ENCODE measurements around the gene ACAP1. TPM values are rescaled to one million over a fixed set of nuclear protein-coding genes. Genes with fewer than 3 reads are reported as not detected.

Gene ACAP1
- total RNA-seq, 1 experiment from 2014 or later = not detected

DNA sequence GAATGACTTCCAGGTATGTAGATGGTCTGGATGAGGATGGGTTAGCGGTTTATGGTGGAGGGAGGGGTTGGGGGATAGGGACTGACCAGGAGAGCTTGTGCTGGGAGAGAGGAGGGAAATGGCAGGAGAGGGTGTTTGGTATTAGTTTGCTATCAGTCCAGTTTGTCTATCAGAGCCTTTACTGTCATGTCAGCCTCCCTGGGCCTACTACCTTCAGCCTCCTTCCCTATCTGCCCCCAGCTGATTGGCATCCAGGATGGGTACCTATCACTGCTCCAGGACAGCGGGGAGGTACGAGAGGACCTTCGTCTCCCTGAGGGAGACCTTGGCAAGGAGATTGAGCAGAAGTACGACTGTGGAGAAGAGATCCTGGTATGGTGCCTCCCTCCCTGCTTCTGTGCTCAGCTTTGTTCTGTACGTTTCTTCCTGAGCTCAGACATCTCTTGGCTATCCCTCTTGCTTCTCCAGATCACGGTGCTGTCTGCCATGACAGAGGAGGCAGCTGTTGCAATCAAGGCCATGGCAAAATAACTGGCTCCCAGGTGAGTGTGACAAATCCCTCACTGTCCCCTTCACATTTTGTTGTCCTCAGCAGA is 25.1 kb upstream of the ACAP1 start:
- no peak for DNase-seq (ENCODE audit: low read depth)

DNA sequence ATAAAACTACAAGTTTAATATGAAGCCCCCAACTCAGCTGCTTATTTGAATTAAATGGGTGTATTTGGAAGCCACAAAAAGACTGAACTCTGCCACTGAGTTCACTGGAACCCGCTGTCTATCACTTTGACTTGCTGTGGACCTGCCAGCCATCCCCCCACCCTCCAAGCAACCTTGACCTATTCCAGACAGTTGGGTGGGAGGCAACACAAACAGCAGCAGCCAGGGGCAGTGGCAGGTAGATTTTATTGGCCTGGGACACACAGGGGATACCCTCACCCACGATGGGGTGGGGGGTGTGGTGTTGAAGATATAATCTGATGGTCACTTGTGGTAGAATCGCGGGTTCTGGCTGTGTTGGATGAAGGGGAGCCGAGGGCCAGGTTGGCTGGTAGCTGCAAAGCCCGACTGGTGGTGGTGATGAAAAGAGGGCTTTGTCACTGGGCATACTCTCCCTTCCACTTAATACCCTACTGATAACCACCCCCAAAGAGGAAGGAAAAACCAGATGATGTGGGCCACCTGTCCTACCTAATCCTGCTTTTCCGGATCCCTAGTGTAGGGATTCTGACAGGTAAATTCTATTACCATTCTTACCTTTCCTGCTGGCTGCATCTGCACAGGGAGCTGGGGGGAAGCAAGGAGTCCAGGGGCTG is 23.8 kb upstream of the ACAP1 start:
- no peak for DNase-seq (ENCODE audit: low read depth)

DNA sequence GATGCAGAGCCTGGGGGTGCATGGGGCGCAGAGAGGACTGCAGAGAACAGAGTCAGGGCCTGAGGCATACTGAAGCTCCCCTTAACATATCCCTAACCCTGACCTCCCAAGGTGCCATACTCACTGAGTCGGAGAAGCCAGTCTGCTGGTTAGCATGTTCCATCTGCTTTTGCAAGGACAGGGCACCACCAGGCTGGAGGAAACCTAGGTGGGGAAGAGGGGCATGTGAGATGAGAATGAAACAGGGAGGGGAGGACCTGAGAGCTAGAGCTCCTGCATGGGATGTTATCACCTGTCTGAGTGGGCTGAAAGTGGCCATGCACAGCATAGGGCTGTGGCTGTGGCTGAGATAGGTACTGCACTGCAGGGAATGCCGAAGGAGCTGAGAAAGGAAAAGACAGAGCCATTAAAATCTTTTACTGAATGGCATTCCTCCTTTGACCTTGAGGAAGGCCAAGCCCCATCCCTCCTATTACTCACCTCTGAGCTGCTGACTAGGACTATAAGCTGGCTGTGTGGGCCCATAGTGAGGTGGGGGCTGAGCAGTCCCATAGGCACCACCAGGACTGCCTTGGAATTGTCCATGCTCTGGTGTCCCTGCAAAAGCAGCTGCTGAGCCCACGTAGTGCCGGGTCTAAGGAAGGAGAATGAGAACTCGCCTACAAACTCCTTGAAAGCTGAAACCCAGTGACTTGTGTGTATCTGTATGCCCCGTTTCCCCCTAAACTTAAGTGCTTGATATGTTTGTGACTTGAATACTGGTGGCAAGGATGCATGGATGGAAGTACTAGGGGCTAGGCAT is 23.0 kb upstream of the ACAP1 start:
- peak; percentile 34 for DNase-seq (ENCODE audit: low read depth)

DNA sequence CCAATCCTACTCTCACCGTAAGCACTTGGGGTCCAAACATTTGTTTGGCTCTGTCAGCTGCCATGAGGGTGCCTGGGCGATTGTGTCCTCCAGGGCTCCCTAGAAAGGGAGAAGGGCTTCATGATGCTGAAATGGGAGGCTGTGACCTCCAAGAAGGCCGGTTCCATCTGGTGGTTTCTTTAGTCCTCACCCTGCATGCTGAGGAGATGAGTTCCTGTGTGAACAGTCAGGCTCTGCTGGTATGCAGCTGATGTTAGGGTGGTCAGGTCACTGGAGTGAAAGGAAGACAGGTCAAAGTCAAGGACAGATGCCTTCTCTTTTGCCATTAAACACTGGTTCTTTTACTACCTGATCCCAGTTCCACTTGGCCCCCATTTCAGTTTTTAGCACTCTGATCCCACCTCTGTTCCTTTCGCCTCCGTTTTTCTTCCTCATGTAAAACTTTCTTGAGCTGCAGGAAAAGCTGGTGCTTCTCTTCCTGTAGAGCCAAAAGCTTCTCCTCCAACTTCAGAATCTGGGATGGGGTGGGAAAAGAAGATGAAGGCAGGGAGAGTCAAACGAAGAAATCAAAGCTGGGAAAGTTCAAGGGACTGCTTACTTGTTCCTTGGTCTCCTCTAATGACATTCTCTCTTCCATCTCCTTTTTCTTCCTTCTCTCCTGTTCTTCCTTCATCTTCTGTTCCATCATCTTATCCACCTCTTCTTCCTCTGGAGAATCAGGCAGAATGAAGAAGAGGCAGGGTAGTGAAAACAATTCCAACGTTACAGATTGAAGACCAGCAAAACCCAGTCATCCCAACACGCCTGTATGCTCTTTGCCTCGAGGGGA is 22.2 kb upstream of the ACAP1 start:
- peak; percentile 26 for DNase-seq (ENCODE audit: low read depth)

DNA sequence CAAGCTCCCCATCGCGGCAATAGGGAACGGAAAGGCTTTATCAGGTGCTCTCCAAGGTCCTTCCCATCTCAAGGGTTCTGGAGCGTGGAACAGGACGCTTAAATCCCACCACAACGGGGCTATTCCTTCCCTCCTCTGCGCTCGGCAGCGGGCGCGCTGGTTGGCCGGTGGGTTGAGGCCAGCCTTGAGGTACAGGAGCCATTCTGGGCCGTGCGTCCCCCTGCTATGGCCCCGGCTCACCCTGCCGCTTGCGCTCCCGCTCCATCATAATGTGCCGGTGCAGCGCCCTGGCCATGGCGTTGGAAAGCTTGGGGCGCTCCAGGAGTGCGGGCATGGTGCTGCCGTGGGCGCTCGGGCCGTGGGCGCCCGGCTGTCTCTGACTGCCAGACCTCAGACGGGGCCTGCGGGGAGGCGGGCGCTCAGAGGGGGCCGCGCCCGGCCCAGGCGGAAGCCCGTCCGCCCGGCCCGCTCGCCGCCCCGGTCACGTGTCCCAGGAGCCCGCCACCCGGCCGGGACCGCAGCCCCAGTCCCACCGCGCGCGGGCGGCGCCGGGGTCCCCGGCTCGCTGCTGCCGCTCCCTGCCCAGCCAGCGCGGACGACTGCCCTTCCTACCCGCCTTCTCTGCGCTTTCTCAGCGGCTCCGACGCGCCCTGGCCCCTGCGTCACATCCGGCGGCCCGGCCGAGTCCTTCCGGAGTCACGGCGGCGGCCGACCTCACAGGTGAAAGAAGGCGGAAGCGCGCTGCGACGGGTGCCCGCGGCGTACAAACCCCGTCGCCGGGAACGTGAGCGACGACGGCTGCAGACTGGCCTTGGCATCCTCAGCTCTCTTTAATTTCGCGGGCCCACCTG is 21.4 kb upstream of the ACAP1 start, which contains the start of gene GPS2:
Gene GPS2, minus strand, starts transcription at position 642 of the 851 bp plus-strand sequence. Its CDS starts 308 bp downstream, at position 334.
- DNase-seq (ENCODE audit: low read depth) = peak; percentile 81

DNA sequence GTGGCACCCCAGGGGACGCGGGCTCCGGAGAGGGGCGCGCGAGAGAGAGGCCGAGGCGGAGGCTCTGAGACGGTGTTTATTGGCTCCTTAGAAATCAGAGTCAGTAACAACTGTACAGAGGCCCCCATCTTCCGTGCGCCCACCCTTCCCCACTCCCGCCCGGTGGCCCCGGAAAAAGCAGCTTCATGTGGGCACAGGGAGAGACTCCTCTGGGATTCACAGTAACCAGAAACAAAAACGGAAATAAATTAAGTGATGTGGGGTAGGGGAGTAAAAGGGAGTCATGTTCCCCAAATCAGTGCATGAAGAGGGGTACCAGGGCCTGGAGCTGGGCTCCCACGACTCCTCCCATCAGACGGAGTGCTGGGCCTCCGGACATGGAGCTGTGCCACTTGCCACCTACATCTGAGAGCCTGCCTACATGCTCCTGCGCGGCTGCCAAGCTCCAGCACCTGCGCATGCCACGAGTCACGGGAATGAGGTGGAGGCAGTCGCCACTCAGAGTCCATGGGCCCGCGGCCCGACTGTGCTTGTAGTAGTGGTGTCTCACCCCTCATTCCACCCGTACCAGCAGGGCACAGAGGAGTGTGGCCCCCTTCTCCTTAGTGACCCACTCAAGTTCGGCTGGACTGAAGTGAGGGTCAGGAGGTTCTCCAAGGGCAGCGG is 20.6 kb upstream of the ACAP1 start:
- no peak for DNase-seq (ENCODE audit: low read depth)

DNA sequence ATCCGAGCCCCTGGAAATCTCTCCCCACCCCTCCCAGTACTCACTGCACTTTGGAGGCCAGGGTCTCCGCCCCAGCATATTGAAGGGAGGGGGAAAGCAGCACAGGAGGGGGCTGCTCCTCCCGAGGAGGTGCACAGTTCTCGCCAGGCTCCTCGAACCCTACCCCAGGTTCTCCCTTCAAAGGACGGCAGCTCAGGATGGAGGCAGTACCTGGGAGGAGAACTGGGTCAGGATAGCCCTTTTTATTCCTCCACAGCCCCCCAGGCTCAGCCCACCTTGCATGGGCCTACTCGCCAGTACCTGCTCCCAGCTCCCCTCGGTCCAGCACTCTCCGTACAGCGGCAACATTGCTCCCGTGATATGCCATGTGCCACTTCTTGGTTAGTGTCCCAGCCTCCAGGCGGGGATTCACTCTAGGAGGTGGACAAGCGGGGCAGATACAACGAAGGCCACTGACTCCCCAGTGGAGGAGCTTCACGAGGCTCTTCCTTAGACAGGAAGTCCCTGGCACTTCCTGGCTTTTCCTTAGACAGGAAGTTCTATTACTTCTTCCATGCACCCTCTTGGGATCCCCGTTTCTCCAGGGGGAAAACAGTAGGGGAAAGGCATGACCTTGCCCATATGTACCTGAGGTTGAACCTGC is 19.0 kb upstream of the ACAP1 start:
- DNase-seq (ENCODE audit: low read depth) = no peak

DNA sequence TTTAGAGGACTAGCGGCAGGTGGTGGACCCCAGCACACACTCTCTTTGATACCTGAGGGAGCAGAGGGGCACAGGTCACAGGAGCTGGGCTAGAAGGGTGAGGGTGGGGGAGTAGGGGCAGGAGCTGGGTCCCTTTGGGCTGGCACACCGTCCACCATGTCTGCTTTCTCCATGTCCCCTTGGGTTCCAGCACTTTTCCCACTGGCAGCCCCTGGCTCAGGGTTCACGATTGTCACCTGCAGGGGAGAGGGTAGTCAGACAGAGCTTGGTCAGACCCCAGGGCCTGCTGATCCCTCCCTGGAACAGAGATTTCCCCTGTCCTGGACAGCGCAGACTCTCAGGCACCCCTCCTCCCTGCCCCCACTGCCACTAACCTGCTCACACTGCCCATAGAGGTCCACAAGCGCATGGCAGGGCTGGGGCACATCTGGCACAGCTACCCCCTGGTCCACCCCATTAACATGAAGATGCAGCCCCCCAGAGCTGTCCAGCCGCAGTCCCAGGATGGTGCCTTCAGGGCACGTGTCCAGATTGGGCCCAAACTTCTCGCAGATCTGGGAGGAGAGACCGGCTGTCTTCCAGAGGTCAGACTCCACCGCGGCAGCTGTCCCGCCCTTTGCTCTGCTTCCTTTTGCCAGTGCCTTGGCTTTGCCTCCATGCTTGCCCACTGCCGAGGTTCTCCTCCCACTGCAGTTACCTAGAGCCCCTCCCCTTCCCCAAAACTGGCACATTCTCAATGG is 18.0 kb upstream of the ACAP1 start:
- no peak for DNase-seq (ENCODE audit: low read depth)

DNA sequence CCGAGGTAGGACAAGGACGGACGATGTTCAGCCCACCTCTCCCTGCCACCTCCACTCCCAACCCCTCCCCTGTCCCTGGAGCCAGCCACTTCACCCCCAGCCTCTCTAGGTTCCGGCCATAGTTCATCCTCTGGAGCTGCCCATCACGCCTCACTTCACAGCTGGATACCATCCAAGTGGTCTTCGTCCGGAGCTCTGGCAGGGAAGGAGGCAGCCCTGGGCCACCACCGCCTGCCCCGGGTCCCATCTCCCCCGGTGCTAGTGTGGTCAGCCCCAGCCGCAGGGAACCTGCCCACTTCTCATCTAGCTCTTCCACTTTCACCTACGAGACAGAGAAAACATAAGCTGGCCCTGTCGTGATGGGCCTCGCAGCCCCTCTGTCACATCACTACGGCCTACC is 14.9 kb upstream of the ACAP1 start:
- no peak for DNase-seq (ENCODE audit: low read depth)

DNA sequence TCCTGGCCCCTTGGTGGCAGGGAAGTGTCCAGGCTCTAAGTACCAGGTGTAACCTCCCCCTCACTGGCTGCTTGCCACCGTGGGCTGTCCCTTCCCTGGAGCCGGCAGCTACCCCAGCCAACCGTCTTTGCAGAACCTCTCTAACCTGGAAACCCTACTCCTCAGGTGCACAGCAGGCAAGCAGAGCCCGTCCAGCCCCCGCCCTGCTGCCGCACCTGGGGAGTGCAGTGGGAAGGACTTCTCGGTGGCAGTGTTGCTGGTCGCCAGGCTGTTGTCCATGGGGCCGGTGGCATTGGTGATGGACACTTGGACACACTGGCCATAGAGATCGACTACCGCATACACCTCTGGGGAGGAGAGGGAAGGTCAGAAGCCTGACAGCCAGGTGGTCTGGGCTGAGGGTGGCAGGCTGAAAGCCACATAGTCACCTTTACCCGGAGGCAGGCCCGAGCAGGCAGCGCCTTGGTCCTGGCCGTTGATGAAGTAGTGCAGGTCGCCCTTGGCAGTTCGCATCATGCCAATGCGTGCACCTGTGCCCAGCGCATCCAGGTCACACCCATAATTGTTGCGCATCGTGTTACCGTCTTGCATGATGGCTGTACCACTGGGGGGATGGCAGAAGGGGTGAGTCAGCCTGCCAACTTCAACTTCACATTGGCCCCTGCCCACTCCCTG is 13.7 kb upstream of the ACAP1 start:
- no peak for DNase-seq (ENCODE audit: low read depth)

DNA sequence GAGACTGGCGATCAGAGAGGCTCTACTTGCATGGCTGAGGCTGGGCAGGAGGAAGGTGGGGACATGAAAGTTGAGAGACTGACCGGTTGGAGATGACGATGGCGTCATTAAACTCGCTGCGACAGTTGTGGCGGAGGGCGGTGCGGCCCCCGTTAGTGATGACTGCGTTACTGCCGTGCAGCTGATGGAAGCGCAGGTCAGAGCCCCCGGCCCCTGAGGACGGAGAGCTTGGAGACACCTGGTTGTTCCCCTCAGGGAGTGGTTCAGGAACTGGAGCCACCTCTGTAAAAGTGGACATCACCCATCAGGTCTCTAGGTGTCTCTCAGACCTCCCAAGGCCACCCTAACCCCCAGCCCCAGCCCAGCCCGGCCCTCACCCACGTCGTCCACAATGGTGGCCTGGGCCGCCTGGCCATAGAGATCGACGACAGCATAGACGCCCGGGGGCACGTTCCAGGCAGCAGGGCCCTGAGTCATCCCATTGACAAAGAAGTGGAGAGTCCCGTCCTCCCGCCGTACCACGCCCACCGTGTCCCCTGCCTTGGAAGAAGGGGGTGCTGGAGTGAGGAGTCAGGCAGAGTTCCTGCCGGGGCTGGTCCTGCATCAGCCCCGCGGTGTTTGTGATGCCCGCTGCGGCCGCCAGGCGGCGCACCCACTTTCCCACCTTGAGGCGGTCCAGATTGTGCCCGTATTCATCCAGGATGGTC is 12.4 kb upstream of the ACAP1 start:
- DNase-seq (ENCODE audit: low read depth) = no peak

DNA sequence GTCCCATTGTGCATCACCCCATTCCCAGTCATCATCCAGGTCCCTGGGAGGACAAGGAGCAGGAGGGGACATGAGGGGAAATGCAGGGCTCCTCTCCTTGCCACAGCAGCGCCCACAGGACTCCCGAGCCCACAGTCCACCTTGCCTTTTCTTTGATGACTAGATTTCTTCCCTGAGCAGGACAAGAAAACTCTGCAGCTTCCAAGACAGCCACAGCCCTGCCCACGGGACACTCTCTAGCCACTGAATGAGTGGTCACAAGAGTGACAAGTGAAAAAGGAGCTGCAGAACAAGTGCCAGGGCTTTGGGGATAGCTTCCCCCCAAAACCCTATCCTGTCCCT is 11.9 kb upstream of the ACAP1 start:
- DNase-seq (ENCODE audit: low read depth) = no peak

DNA sequence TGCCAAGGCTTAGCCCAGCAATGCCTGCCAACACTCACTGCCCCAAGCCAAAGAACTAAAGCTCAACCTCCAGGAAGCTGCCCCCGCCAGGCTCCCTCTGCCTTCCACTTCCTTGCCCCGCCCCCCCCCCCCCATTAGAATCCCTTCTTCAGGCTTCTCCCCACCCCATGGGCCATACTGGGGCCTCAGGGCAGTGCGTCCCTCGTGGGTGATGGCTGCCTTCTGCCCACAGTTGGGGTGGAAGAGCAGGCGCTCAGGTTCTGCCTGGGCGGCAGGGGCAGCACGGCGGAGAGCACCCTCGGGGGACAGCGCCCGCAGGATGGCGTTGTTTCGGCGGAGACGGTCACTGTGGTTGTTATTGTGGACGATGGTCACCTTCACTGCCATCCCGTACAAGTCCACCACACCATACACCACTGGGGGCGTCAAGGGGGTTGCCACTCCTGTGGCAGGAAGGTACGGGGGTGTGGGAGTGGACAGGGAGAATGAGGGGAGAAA is 11.2 kb upstream of the ACAP1 start:
- DNase-seq (ENCODE audit: low read depth) = no peak

DNA sequence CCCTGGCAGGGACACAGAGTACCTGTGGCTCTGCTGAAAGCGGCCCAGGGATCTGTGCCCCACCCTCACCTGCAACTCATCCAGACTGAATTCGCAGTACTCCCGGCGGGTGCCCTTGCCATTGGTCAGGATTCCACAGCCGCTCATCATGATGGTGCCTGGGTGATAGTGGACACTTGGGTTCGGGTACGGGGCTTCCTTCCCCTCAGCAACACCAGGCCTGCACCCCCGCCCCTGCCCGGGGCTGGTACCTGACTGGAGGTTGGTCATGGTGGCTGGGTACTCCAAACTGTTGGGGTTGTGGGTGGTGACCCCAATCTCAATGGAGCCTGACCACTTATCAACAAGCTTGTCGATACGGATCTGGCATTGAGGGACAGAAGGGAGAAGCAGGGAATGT is 10.1 kb upstream of the ACAP1 start:
- no peak for DNase-seq (ENCODE audit: low read depth)

DNA sequence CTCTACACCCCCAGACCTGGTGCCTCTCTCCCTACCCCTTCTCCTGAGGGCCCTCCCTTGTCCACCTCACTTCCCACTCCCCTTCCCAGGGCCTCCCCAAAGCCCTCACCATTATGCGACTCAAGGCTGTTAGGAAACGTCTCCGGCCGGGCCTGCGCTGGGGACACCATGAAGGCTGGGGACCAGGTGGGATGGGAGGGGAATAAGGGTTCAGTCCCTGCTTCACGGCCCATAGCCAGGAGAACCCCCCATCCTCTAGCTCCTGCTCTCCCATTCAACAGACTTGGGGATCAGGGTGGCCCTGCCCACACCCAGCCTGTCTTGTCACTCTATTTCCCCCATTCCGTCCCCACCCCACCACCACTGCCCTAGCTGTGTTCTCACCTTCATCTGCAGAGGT is 9.3 kb upstream of the ACAP1 start:
- no peak for DNase-seq (ENCODE audit: low read depth)

DNA sequence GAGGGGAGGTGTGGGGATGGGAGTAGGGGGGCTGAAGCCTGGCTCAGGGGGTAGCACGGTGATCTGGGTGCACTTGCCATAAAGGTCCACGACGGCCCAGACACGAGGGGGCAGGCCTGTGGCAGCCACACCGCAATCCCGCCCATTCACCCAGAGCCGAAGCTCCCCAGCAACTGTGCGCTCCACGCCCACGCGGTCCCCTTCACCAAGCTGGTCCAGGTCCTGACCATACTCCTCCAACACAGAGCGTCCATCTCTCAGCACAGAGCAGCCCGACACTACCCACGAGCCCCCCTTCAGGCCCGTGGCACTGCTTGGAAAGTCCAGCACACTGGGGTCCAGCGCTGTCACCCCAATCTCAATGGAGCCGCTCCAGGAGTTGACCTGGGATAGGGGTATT is 8.8 kb upstream of the ACAP1 start:
- DNase-seq (ENCODE audit: low read depth) = no peak

DNA sequence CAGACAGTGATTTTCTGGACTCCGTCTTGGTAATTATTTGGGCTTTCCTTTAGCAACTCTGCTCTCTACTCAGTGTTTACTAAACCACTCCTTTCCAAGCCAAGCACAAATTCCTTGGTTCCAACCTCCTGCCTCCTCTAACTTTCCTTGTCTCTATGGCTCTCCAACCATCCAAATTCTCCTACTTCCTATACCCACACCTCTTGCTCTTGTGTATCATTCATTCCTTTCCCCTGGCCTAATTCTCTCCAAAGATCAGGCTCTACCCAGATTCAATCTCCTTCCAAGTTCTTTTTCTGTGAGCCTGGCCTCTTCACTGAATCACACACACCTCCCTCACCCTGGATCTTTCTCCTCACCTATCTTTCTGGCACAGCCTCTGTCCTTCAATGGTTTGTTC is 8.3 kb upstream of the ACAP1 start:
- no peak for DNase-seq (ENCODE audit: low read depth)

DNA sequence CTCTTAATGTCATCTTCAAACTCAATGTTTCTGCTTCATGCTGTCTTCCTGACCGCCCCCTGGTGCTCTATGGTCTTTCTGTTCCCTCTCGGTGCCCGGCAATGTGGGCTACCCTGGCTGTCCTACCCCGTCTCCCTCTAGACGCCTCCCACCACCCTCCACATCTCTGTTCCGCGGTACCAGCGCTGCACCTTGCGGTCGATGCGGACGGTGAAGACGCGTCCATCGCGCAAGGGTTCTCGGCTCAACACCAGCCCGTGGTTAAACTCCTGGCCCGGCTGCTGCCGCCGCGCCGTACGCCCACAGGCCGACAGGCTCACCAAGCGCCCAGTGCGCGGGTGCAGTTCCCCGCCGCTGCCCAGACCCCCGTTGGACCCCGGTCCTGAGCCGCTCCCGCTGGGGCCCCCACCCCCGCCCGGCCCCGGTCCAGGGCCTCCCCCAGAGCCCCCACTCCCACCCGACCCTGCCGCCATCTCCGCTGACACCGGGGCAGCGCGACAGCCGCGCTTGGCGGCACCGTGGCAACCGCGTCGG is 7.4 kb upstream of the ACAP1 start, which contains the start of gene NEURL4:
Gene NEURL4, minus strand, starts transcription at position 496 of the 534 bp plus-strand sequence. Its CDS starts 23 bp downstream, at position 473.
- no peak for DNase-seq (ENCODE audit: low read depth)

All from M059J (cell line).